Measurements from ENCODE around the gene CIRBP. TPM values are rescaled to one million over a fixed set of nuclear protein-coding genes. Genes with fewer than 3 reads are reported as not detected.

Gene CIRBP
- total RNA-seq, 5 donors from 2014 or later (not counting 1 experiment from before 2014, with no cell fraction given) = 477 to 682 (median 657) TPM

GRCh38 chr19:1227304-1228054, 41.7 kb upstream of the CIRBP start:
- H3K4me3 Mint-ChIP-seq = no peak overlapping the region
- ChIA-PET POLR2A (interaction anchor here in 1 of 2 donors (0.6 kb wide), 1 partner anchor 211 kb away, joined by 9 read pairs; no protein-coding TSS in a partner anchor), CTCF (interaction anchor here (0.6 kb wide), 2 partner anchors 38 to 143 kb away, joined by 3 to 4 read pairs; no protein-coding TSS in a partner anchor)
- no peaks in the 10 kb centered on the region for H3K36me3 Mint-ChIP-seq
- H3K27ac ChIP-seq (ENCODE audit: low read length) = no peak overlapping the region
- no peak overlapping the region for H3K27ac Mint-ChIP-seq
- peaks cover 25 to 26% of the 10 kb centered on the region in 2 donors for H3K36me3 ChIP-seq (ENCODE audit: control insufficient read depth in 2 of 2, extremely low read depth in 1 of 2, insufficient read depth in 1 of 2, low read length in 1 of 2)
- H3K27me3 ChIP-seq (replicated peaks in 1 of 2; ENCODE audit: control insufficient read depth in 2 of 2, extremely low read depth in 1 of 2, insufficient read depth in 2 of 2, low read length in 1 of 2) = no peaks in the 10 kb centered on the region
- no peaks in the 10 kb centered on the region for H3K4me1 ChIP-seq (ENCODE audit: control insufficient read depth in 1 of 2, extremely low read depth in 1 of 2, insufficient read depth in 2 of 2, low read length in 2 of 2)
- H3K9me3 Mint-ChIP-seq = no peaks in the 10 kb centered on the region
- H3K4me1 Mint-ChIP-seq = peaks cover 0 to 3% (median 0%) of the 10 kb centered on the region in 3 donors
- 98% methylated on average over 24 of the region's 56 CpGs for WGBS (ENCODE audit: insufficient coverage)
- H3K9me3 ChIP-seq = no peaks in the 10 kb centered on the region
- ATAC-seq (replicated peaks in 1 of 4) (no peak), DNase-seq (no peak)
- H3K4me3 ChIP-seq (ENCODE audit: control insufficient read depth in 1 of 2, extremely low read depth in 1 of 2, low read length in 1 of 2) = no peak overlapping the region
- H3K27me3 Mint-ChIP-seq = no peaks in the 10 kb centered on the region

DNA sequence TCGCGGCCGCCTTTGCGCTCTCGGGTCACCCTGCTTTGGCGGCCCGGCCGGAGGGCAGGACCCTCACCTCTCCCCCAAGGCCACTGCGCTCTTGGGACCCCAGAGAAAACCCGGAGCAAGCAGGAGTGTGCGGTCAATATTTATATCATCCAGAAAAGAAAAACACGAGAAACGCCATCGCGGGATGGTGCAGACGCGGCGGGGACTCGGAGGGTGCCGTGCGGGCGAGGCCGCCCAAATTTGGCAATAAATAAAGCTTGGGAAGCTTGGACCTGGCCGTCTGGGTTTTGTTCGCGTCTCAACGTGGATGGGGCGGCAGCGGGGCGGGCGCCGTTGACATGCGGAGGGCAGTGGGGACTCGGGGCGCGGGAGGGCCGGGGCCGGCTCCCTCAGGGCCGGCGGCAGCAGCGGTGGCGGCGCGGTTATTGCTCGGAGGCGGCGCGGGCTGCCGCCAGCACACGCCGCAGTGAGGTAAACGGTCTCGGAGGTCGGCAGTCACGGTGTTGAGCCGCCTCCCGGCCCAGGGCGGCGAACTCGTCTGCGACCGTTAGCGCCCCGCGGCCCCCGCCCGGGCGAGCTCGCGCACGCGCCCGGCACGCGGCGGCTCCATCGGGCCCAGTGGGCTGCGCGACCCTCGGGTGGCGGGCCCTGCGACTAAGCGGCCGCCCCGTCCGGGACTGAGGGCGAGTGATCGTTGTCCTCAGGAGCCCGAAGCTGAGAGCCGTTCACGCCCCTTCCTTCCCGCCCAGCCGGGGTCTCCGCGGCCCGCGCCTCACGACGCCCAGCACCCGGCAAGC, 40.8 kb upstream of the CIRBP start:
- Histone ChIP-seq H3K27ac (ENCODE audit: low read length) (no peak overlapping the region), H3K36me3 (ENCODE audit: control insufficient read depth in 2 of 2, extremely low read depth in 1 of 2, insufficient read depth in 1 of 2, low read length in 1 of 2) (peaks cover 17 to 23% of the 10 kb centered on the region in 2 donors), H3K27me3 (replicated peaks in 1 of 2; ENCODE audit: control insufficient read depth in 2 of 2, extremely low read depth in 1 of 2, insufficient read depth in 2 of 2, low read length in 1 of 2) (no peaks in the 10 kb centered on the region), H3K4me1 (ENCODE audit: control insufficient read depth in 1 of 2, extremely low read depth in 1 of 2, insufficient read depth in 2 of 2, low read length in 2 of 2) (no peaks in the 10 kb centered on the region), H3K9me3 (no peaks in the 10 kb centered on the region), H3K4me3 (ENCODE audit: control insufficient read depth in 1 of 2, extremely low read depth in 1 of 2, low read length in 1 of 2) (no peak overlapping the region)
- no peak for DNase-seq
- CTCF ChIA-PET = interaction anchor here (0.6 kb wide), 2 partner anchors 37 to 142 kb away, joined by 3 to 4 read pairs; no protein-coding TSS in a partner anchor
- peaks cover 0 to 3% (median 0%) of the 10 kb centered on the region in 3 donors for H3K4me1 Mint-ChIP-seq
- no peaks in the 10 kb centered on the region for H3K9me3 Mint-ChIP-seq
- H3K4me3 Mint-ChIP-seq = no peak overlapping the region
- POLR2A ChIA-PET = interaction anchor here in 1 of 2 donors (0.6 kb wide), 1 partner anchor 212 kb away, joined by 9 read pairs; no protein-coding TSS in a partner anchor
- 98% methylated on average over 83 of the region's 100 CpGs for WGBS (ENCODE audit: insufficient coverage)
- H3K27me3 Mint-ChIP-seq = no peaks in the 10 kb centered on the region
- ATAC-seq (replicated peaks in 1 of 4) = no peak
- no peak overlapping the region for H3K27ac Mint-ChIP-seq
- H3K36me3 Mint-ChIP-seq = no peaks in the 10 kb centered on the region

GRCh38 chr19:1229056-1229923, 39.8 kb upstream of the CIRBP start:
- no peak for DNase-seq
- Mint-ChIP-seq H3K4me3 (no peak overlapping the region), H3K27ac (no peak overlapping the region)

DNA sequence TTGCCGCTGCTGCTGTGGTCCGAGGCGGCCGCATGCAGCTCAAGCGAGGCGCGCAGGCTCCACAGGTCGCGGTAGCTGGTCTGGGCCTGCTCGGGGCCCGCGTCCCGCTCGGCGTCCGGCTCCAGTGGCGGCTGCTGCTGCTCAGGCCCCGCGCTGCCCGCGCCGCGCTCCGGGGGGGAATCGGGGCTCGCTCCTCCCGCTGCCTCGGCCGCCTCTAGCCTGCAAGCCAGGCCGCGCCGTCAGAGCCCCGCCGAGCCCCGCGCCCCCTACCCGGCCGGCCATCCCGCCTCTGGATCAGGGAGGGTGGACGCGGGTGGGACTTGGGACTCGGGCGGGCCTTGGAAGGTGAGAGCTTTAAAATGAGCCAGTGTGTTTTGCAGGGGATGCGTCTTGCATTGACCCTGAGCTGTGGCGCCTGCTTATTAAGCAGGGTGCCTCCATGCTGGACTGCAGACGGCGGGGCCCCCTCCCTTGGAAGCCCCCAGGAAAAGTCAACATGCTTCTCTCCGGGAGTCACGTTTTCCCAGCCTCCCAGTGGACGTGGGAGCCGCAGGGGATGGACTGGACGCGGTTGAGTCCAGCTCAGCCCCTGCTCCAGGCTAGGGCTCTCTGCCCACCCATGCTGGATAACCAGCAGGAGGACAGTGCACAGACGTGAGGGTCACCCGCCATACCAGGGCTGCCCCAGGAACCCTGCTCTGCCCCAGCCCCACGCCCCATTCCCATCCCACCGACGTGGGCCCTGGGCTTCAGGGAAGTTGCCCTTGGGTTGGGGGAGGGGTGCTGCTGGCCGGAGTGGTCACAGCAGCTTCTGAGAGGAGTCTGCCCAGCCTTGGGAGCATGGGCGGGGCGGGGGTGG, 39.0 kb upstream of the CIRBP start:
- no peaks in the 10 kb centered on the region for H3K4me1 ChIP-seq (ENCODE audit: control insufficient read depth in 1 of 2, extremely low read depth in 1 of 2, insufficient read depth in 2 of 2, low read length in 2 of 2)
- no peaks in the 10 kb centered on the region for H3K9me3 Mint-ChIP-seq
- H3K27me3 ChIP-seq (replicated peaks in 1 of 2; ENCODE audit: control insufficient read depth in 2 of 2, extremely low read depth in 1 of 2, insufficient read depth in 2 of 2, low read length in 1 of 2) = no peaks in the 10 kb centered on the region
- peaks cover 0 to 3% (median 0%) of the 10 kb centered on the region in 3 donors for H3K4me1 Mint-ChIP-seq
- no peak overlapping the region for H3K27ac Mint-ChIP-seq
- H3K27me3 Mint-ChIP-seq = no peaks in the 10 kb centered on the region
- peaks cover 5 to 11% of the 10 kb centered on the region in 2 donors for H3K36me3 ChIP-seq (ENCODE audit: control insufficient read depth in 2 of 2, extremely low read depth in 1 of 2, insufficient read depth in 1 of 2, low read length in 1 of 2)
- ChIA-PET POLR2A (no interaction called here), CTCF (no interaction called here)
- ATAC-seq (replicated peaks in 1 of 4) = no peak
- H3K9me3 ChIP-seq = no peaks in the 10 kb centered on the region
- no peak overlapping the region for H3K27ac ChIP-seq (ENCODE audit: low read length)
- 96% methylated on average over 57 of the region's 61 CpGs for WGBS (ENCODE audit: insufficient coverage)
- no peaks in the 10 kb centered on the region for H3K36me3 Mint-ChIP-seq
- H3K4me3 Mint-ChIP-seq = no peak overlapping the region
- DNase-seq = no peak
- no peak overlapping the region for H3K4me3 ChIP-seq (ENCODE audit: control insufficient read depth in 1 of 2, extremely low read depth in 1 of 2, low read length in 1 of 2)

More at GRCh38 chr19:1229056-1229923, 39.8 kb upstream of the CIRBP start:
- no peak overlapping the region for H3K27ac ChIP-seq (ENCODE audit: low read length)
- no peak for ATAC-seq (replicated peaks in 1 of 4)
- no peaks in the 10 kb centered on the region for H3K27me3 Mint-ChIP-seq
- H3K9me3 ChIP-seq = no peaks in the 10 kb centered on the region
- CTCF ChIA-PET = no interaction called here
- H3K36me3 ChIP-seq (ENCODE audit: control insufficient read depth in 2 of 2, extremely low read depth in 1 of 2, insufficient read depth in 1 of 2, low read length in 1 of 2) = peaks cover 8 to 17% of the 10 kb centered on the region in 2 donors
- POLR2A ChIA-PET = no interaction called here
- no peaks in the 10 kb centered on the region for H3K36me3 Mint-ChIP-seq
- no peak overlapping the region for H3K4me3 ChIP-seq (ENCODE audit: control insufficient read depth in 1 of 2, extremely low read depth in 1 of 2, low read length in 1 of 2)
- no peaks in the 10 kb centered on the region for H3K27me3 ChIP-seq (replicated peaks in 1 of 2; ENCODE audit: control insufficient read depth in 2 of 2, extremely low read depth in 1 of 2, insufficient read depth in 2 of 2, low read length in 1 of 2)
- H3K4me1 Mint-ChIP-seq = peaks cover 0 to 3% (median 0%) of the 10 kb centered on the region in 3 donors
- no peaks in the 10 kb centered on the region for H3K4me1 ChIP-seq (ENCODE audit: control insufficient read depth in 1 of 2, extremely low read depth in 1 of 2, insufficient read depth in 2 of 2, low read length in 2 of 2)
- H3K9me3 Mint-ChIP-seq = no peaks in the 10 kb centered on the region
- WGBS (ENCODE audit: insufficient coverage) = 98% methylated on average over 145 of the region's 158 CpGs

DNA sequence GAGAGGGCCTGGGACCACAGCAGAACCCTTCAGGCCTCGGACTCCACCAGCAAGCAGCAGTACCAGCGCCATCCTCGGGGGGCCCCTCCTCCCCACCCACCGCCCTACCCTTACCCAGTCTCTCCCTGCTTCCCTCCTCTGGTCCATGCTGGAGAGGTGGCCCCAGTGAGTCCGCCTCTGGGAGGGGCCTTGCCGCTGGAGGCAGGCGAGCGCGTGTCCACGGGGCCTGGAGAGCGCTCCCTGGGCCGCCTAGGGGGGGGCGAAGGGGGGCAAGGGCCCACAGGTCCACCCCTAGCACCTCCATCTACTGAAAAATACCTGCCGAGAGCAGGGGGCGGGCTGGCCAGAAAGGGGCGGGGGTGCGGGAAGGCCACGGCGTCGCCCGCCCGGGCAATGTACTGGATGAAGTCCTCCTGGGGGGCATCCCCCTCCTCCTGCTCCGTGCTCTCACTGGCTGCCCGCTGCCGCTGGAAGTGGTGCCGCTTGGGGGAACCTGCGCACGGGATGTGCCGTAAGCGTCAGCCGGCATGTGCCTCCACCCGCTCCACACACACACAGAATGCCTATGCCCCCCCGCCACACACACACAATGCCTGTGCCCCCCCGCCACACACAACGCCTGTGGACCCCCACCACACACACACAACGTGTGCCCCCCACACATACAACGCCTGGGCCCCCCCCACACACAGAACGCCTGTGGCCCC, 38.2 kb upstream of the CIRBP start:
- H3K27me3 Mint-ChIP-seq = no peaks in the 10 kb centered on the region
- H3K4me3 ChIP-seq (ENCODE audit: control insufficient read depth in 1 of 2, extremely low read depth in 1 of 2, low read length in 1 of 2) = no peak overlapping the region
- H3K4me1 Mint-ChIP-seq = peaks cover 0 to 3% (median 0%) of the 10 kb centered on the region in 3 donors
- ATAC-seq (replicated peaks in 1 of 4) (no peak), DNase-seq (no peak)
- 73% methylated on average over 5 of the region's 38 CpGs for WGBS (ENCODE audit: insufficient coverage)
- CTCF ChIA-PET = no interaction called here
- no peak overlapping the region for H3K27ac ChIP-seq (ENCODE audit: low read length)
- H3K36me3 Mint-ChIP-seq = no peaks in the 10 kb centered on the region
- H3K9me3 Mint-ChIP-seq = no peaks in the 10 kb centered on the region
- no peak overlapping the region for H3K4me3 Mint-ChIP-seq
- H3K27ac Mint-ChIP-seq = no peak overlapping the region
- H3K4me1 ChIP-seq (ENCODE audit: control insufficient read depth in 1 of 2, extremely low read depth in 1 of 2, insufficient read depth in 2 of 2, low read length in 2 of 2) = no peaks in the 10 kb centered on the region
- peaks cover 5 to 9% of the 10 kb centered on the region in 2 donors for H3K36me3 ChIP-seq (ENCODE audit: control insufficient read depth in 2 of 2, extremely low read depth in 1 of 2, insufficient read depth in 1 of 2, low read length in 1 of 2)
- H3K27me3 ChIP-seq (replicated peaks in 1 of 2; ENCODE audit: control insufficient read depth in 2 of 2, extremely low read depth in 1 of 2, insufficient read depth in 2 of 2, low read length in 1 of 2) = peaks cover 0 to 7% of the 10 kb centered on the region in 2 experiments
- POLR2A ChIA-PET = no interaction called here
- H3K9me3 ChIP-seq = no peaks in the 10 kb centered on the region

Measured in T-cell (primary cell).